ENCODE results near the gene SYT17. TPM values are rescaled to one million over a fixed set of nuclear protein-coding genes. Genes with fewer than 3 reads are reported as not detected.

Gene SYT17
- total and polyA plus RNA-seq, 10 of the 15 experiments (the other 5 are each of a cell fraction or from before 2014, with no cell fraction given) = 3.7 to 12.3 (median 5.0) TPM

GRCh38 chr16:19269098-19269497 is 101.1 kb downstream of the SYT17 start (continued):
- TF ChIP-seq RCOR1 (conservative IDR thresholded peaks at IDR 0.05; ENCODE audit: low read depth, low read length) = no peak
- TF ChIP-seq SPI1 (IDR thresholded peaks at IDR 0.05; ENCODE audit: borderline replicate concordance, insufficient read depth, low read depth, low read length) = peak; percentile 30; the same call in 1 of the 2 replicates

DNA sequence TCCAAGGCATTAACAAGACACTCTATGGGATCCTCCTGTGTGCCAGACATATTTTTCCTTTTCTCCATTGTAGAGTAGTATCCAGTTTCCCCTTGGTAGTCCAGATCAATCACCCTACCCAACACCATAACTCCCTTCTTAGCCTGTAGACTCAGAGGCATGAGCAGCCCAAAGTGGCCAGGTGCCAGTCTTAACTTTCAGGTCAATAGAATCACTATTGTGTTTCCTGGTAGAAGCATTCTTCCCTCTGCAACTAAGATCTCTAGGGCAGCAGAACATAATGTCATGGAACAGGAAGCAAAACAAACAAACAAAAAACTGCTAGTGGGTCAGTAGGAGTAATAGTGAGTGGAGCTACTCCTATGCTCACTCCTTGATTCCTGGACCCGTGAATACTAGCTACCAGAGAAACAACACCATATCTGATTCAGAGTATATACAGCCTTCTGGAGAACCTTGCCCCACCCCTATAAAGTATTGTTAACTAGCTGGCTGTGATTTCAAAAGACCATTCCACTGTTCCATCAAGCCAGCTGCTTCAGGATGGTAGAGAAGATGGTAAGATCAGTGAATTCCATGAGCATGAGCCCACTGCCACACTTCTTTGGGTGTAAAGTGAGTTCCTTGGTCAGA is 106.2 kb downstream of the SYT17 start:
- WGBS (ENCODE audit: insufficient coverage, insufficient replicate concordance, low lambda C conversion rate, missing lambda C conversion rate) = 5% methylated on average over 1 of the region's 1 CpG
- no peak for TF ChIP-seq NFIC (IDR thresholded peaks at IDR 0.05; ENCODE audit: low read depth, low read length)
- TF ChIP-seq BHLHE40 (IDR thresholded peaks at IDR 0.05; ENCODE audit: borderline replicate concordance in 1 of 2, low read depth in 2 of 2, low read length in 1 of 2) = no peak
- TF ChIP-seq USF1 (IDR thresholded peaks at IDR 0.05; ENCODE audit: borderline replicate concordance, extremely low read length, insufficient read depth, low read depth, low read length) = no peak
- no peak for TF ChIP-seq RB1 (IDR thresholded peaks at IDR 0.05; ENCODE audit: borderline replicate concordance)
- TF ChIP-seq ZBED1 (IDR thresholded peaks at IDR 0.05; ENCODE audit: borderline replicate concordance) = no peak
- TF ChIP-seq POU2F2 (IDR thresholded peaks at IDR 0.05; ENCODE audit: borderline replicate concordance, low read depth, low read length) = no peak
- no peak for TF ChIP-seq RAD21 (IDR thresholded peaks at IDR 0.05; ENCODE audit: insufficient read depth, low read depth, low read length)
- TF ChIP-seq EP300 (IDR thresholded peaks at IDR 0.05; ENCODE audit: borderline replicate concordance in 1 of 2, control insufficient read depth in 1 of 2, low read depth in 2 of 2, low read length in 2 of 2) = no peak
- ATAC-seq (no peak), FAIRE-seq (no peak), DNase-seq (ENCODE audit: low read depth, low spot score) (no peak)
- in situ Hi-C loops (cut with MboI) (no loop called here), intact Hi-C loops (cut with micrococcal nuclease; ENCODE audit: unreplicated experiment) (no loop called here)
- no peak overlapping the region for H3K4me3 ChIP-seq
- H4K20me1 ChIP-seq (ENCODE audit: control insufficient read depth, insufficient read depth) = no peaks in the 10 kb centered on the region
- H3K9me3 ChIP-seq (replicated peaks; ENCODE audit: control insufficient read depth, insufficient read depth, low read length) = no peaks in the 10 kb centered on the region; the same call in 2 of the 3 replicates
- CTCF ChIA-PET = no interaction called here
- RAD21 ChIA-PET (ENCODE audit: unreplicated experiment) = no interaction called here
- POLR2A ChIA-PET = interaction anchor here (0.6 kb wide), 1 partner anchor 54 kb away, joined by 3 read pairs; no protein-coding TSS in a partner anchor
- no peaks in the 10 kb centered on the region for H3K4me1 ChIP-seq (ENCODE audit: control insufficient read depth, insufficient read depth, low read length)
- H3K79me2 ChIP-seq (ENCODE audit: control insufficient read depth, insufficient read depth, low read length) = no peaks in the 10 kb centered on the region
- no peak overlapping the region for H3K4me2 ChIP-seq (ENCODE audit: control insufficient read depth, insufficient read depth)
- no TSS peak for BruUV-seq (replicated peaks)
- no peak overlapping the region for H2AFZ ChIP-seq (ENCODE audit: control insufficient read depth, low read depth, low read length)
- H3K9ac ChIP-seq (ENCODE audit: control insufficient read depth, insufficient read depth, low read length) = no peak overlapping the region
- no peak overlapping the region for H3K27ac ChIP-seq (ENCODE audit: control insufficient read depth, insufficient read depth)
- H3K36me3 ChIP-seq (ENCODE audit: control insufficient read depth in 2 of 2, insufficient read depth in 2 of 2, low read length in 1 of 2) = no peaks in the 10 kb centered on the region
- H3K27me3 ChIP-seq (replicated peaks in 1 of 2; ENCODE audit: control insufficient read depth in 2 of 2, insufficient read depth in 2 of 2, low read length in 1 of 2) = no peaks in the 10 kb centered on the region
- SMC1A ChIA-PET (ENCODE audit: uncharacterized antibody, unreplicated experiment) = no interaction called here

Measured in GM12878 (cell line).